H9 (cell line): ENCODE results near the gene TMPRSS3. TPM values are rescaled to one million over a fixed set of nuclear protein-coding genes. Genes with fewer than 3 reads are reported as not detected.

Experiments used
- DNase-seq: peaks from one replicate; pipeline ENCODE4 v3.0.0-alpha.2; 2017
- H2AFZ ChIP-seq: one replicate; pipeline ENCODE4 v1.6.1; 2013; ENCODE audit warnings: mild to moderate bottlenecking, low read length, control low read depth, moderate library complexity
- H2AK5ac ChIP-seq: 2 replicates; pipeline ENCODE4 v1.6.1; 2013; ENCODE audit warnings: low read length, control low read depth, mixed read lengths; ENCODE audit not compliant: insufficient read length
- H2BK120ac ChIP-seq: one replicate; pipeline ENCODE4 v1.6.1; 2013; ENCODE audit warnings: low read depth, mild to moderate bottlenecking, low read length, control low read depth, inconsistent platforms; ENCODE audit not compliant: poor library complexity, severe bottlenecking
- H2BK12ac ChIP-seq: 2 replicates; pipeline ENCODE4 v1.6.1; 2013; ENCODE audit warnings: low read length, control low read depth, mixed read lengths, low read depth; ENCODE audit not compliant: insufficient read length
- H2BK15ac ChIP-seq: 2 replicates; pipeline ENCODE4 v1.6.1; 2013; ENCODE audit warnings: low read depth, low read length, control low read depth
- H2BK20ac ChIP-seq: one replicate; pipeline ENCODE4 v1.6.1; 2013; ENCODE audit warnings: low read depth, mild to moderate bottlenecking, low read length, control low read depth, inconsistent platforms; ENCODE audit not compliant: poor library complexity, severe bottlenecking
- H2BK5ac ChIP-seq: 2 replicates; pipeline ENCODE4 v1.6.1; 2013; ENCODE audit warnings: low read length, control low read depth, mixed read lengths; ENCODE audit not compliant: insufficient read length
- H3K14ac ChIP-seq: 2 replicates; pipeline ENCODE4 v1.6.1; 2013; ENCODE audit warnings: low read length, control low read depth; ENCODE audit not compliant: insufficient read depth
- H3K18ac ChIP-seq: 2 replicates; pipeline ENCODE4 v1.6.1; 2013; ENCODE audit warnings: low read depth, mild to moderate bottlenecking, mixed read lengths, low read length, control low read depth; ENCODE audit not compliant: insufficient read length
- H3K23ac ChIP-seq: 2 replicates; pipeline ENCODE4 v1.6.1; 2013; ENCODE audit warnings: low read length, control low read depth, mixed read lengths, low read depth; ENCODE audit not compliant: insufficient read length
- H3K23me2 ChIP-seq: 2 replicates; pipeline ENCODE4 v1.6.1; 2013; ENCODE audit warnings: low read depth, mild to moderate bottlenecking, mixed read lengths, low read length, control low read depth; ENCODE audit not compliant: insufficient read length, poor library complexity, severe bottlenecking
- H3K27ac ChIP-seq: 2 replicates; pipeline ENCODE4 v1.5.1; 2013; ENCODE audit warnings: low read length, control low read depth, mixed read lengths, low read depth; ENCODE audit not compliant: insufficient read length
- H3K27me3 ChIP-seq: 2 replicates; pipeline ENCODE4 v1.6.1; 2013; ENCODE audit warnings: low read length, control low read depth, inconsistent platforms; ENCODE audit not compliant: insufficient read depth
- H3K4ac ChIP-seq: 2 replicates; pipeline ENCODE4 v1.6.1; 2013; ENCODE audit warnings: low read depth, mild to moderate bottlenecking, control low read depth, inconsistent platforms, low read length, moderate library complexity
- H3K4me1 ChIP-seq: 2 replicates; pipeline ENCODE4 v1.6.1; 2013; ENCODE audit warnings: low read length, control low read depth, inconsistent platforms; ENCODE audit not compliant: insufficient read depth
- H3K4me2 ChIP-seq: 2 replicates; pipeline ENCODE4 v1.6.1; 2013; ENCODE audit warnings: low read length, control low read depth, mixed read lengths; ENCODE audit not compliant: insufficient read length, insufficient read depth
- H3K56ac ChIP-seq: 2 replicates; pipeline ENCODE4 v1.6.1; 2013; ENCODE audit warnings: low read depth, mild to moderate bottlenecking, mixed read lengths, low read length, control low read depth; ENCODE audit not compliant: insufficient read length
- H3K79me1 ChIP-seq: 2 replicates; pipeline ENCODE4 v1.6.1; 2013; ENCODE audit warnings: low read depth, mild to moderate bottlenecking, moderate library complexity, low read length, control low read depth, inconsistent platforms; ENCODE audit not compliant: insufficient read depth, poor library complexity, severe bottlenecking
- H3K79me2 ChIP-seq: 2 replicates; pipeline ENCODE4 v1.6.1; 2013; ENCODE audit warnings: low read length, control low read depth, inconsistent platforms; ENCODE audit not compliant: insufficient read depth
- H3K9ac ChIP-seq: 2 replicates; pipeline ENCODE4 v1.6.1; 2013; ENCODE audit warnings: low read length, control low read depth, mixed read lengths; ENCODE audit not compliant: insufficient read length; ENCODE audit errors: extremely low read depth
- H3K9me3 ChIP-seq: one replicate; pipeline ENCODE4 v1.6.1; 2013; ENCODE audit warnings: low read depth, low read length, inconsistent platforms; ENCODE audit not compliant: control insufficient read depth
- H3T11ph ChIP-seq: one replicate; pipeline ENCODE4 v1.6.1; 2013; ENCODE audit warnings: mild to moderate bottlenecking, low read length, control low read depth, inconsistent platforms
- H4K20me1 ChIP-seq: one replicate; pipeline ENCODE4 v1.6.1; 2013; ENCODE audit not compliant: control insufficient read depth, insufficient read length, insufficient read depth
- H4K5ac ChIP-seq: 2 replicates; pipeline ENCODE4 v1.6.1; 2013; ENCODE audit warnings: low read depth, mild to moderate bottlenecking, mixed read lengths, low read length, control low read depth; ENCODE audit not compliant: insufficient read length
- H4K8ac ChIP-seq: replicated peaks from 2 replicates; pipeline ENCODE4 v1.6.1; 2013; ENCODE audit warnings: low read length, control low read depth, mixed read lengths, low read depth; ENCODE audit not compliant: insufficient read length
- H4K91ac ChIP-seq: 2 replicates; pipeline ENCODE4 v1.6.1; 2013; ENCODE audit warnings: low read depth, mild to moderate bottlenecking, moderate library complexity, mixed read lengths, low read length, control low read depth; ENCODE audit not compliant: insufficient read length
- H3K27ac Mint-ChIP-seq, 3 experiments: 2 replicates in 2 of 3; 3 replicates in 1 of 3; pipeline ENCODE4 v1.8.0; 2020 to 2021; ENCODE audit warnings: mixed read lengths in 3 of 3, mild to moderate bottlenecking in 1 of 3, moderate library complexity in 1 of 3
- H3K27me3 Mint-ChIP-seq: 2 replicates; pipeline ENCODE4 v1.8.0; 2021; ENCODE audit warnings: low read depth, mild to moderate bottlenecking, moderate library complexity, mixed read lengths
- H3K36me3 Mint-ChIP-seq, 3 experiments: 2 replicates in 2 of 3; 3 replicates in 1 of 3; pipeline ENCODE4 v1.8.0; 2020 to 2021; ENCODE audit warnings: low read depth in 3 of 3, mixed read lengths in 3 of 3; ENCODE audit not compliant: insufficient read depth in 1 of 3
- H3K4me1 Mint-ChIP-seq, 2 experiments: 2 replicates each; pipeline ENCODE4 v1.8.0; 2020; ENCODE audit warnings: mixed read lengths in 2 of 2
- H3K4me3 Mint-ChIP-seq, 2 experiments: 2 replicates in 1 of 2; 3 replicates in 1 of 2; pipeline ENCODE4 v1.8.0; 2020 to 2021; ENCODE audit warnings: mild to moderate bottlenecking in 2 of 2, mixed read lengths in 2 of 2, moderate library complexity in 1 of 2
- H3K9me3 Mint-ChIP-seq, 2 experiments: 2 replicates in 1 of 2; 3 replicates in 1 of 2; pipeline ENCODE4 v1.8.0; 2020; ENCODE audit warnings: mild to moderate bottlenecking in 2 of 2, mixed read lengths in 2 of 2, moderate library complexity in 1 of 2
- CTCF ChIP-seq: fragments of 200-600 bp; sonication (generic); conservative IDR thresholded peaks from 3 replicates; pipeline ENCODE4 v1.8.0; 2021; ENCODE audit warnings: antibody characterized with exemption, mild to moderate bottlenecking
- WGBS: extraction: QIAGEN DNeasy Blood & Tissue Kit; methylation state at CpG from one replicate; pipeline ENCODE4 v1.1.7; 2013; ENCODE audit warnings: missing lambda C conversion rate, low lambda C conversion rate, mixed read lengths; ENCODE audit not compliant: insufficient read length; ENCODE audit errors: extremely low coverage; 5-methylcytosine and 5-hydroxymethylcytosine counted together
- total RNA-seq: library from RNA; stranded (reverse); gene quantifications from 2 replicates; pipeline ENCODE4 v1.2.1, GENCODE V29; 2021

TMPRSS3 gene
- total RNA-seq, 1 experiment from 2014 or later = 0.31 TPM

DNA sequence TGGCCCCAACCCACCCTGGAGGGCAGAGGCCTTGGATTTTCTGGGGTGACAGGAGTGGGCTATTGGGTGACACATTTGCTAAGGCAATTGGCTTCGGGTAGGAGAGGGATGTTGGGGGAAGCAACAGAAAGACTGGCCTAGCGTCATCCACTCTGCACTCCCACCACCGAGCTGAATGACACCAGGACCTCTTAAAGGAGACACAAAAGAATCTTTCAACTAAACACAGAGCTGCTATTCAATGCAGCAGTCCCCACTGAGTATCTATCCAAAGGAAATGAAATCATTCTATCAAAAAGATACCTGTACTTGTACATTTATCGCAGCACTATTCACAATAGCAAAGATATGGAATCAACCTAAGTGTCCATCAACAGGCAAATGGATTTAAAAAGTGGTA lies 51.2 kb downstream of the TMPRSS3 start:
- no peak overlapping the region for H4K91ac ChIP-seq
- no peak for DNase-seq
- H3K36me3 Mint-ChIP-seq = no peaks in the 10 kb centered on the region
- no peak overlapping the region for H3K4ac ChIP-seq
- H2BK20ac ChIP-seq = no peak overlapping the region
- no peak overlapping the region for H3K4me2 ChIP-seq
- no peak overlapping the region for H3T11ph ChIP-seq
- H3K14ac ChIP-seq = no peak overlapping the region
- H2AK5ac ChIP-seq = no peak overlapping the region
- 0 out of 2 replicates have a peak, but pooled peaks cover 1% of the 10 kb centered on the region for H3K4me1 ChIP-seq
- H2BK5ac ChIP-seq = no peak overlapping the region
- H3K4me1 Mint-ChIP-seq = peaks cover 0 to 3% of the 10 kb centered on the region in 2 experiments; a peak in 1 of 4 replicates
- H3K18ac ChIP-seq = no peak overlapping the region
- no peaks in the 10 kb centered on the region for H3K79me2 ChIP-seq
- H3K27ac ChIP-seq = no peak overlapping the region
- no peak for TF ChIP-seq CTCF
- H3K23ac ChIP-seq = no peak overlapping the region
- no peak overlapping the region for H3K9ac ChIP-seq
- no peak overlapping the region for H2BK12ac ChIP-seq
- H3K4me3 Mint-ChIP-seq = no peak overlapping the region
- no peaks in the 10 kb centered on the region for H3K9me3 ChIP-seq
- no peaks in the 10 kb centered on the region for H4K20me1 ChIP-seq
- H3K27ac Mint-ChIP-seq = no peak overlapping the region
- H3K27me3 Mint-ChIP-seq = peaks cover 2% of the 10 kb centered on the region
- no peaks in the 10 kb centered on the region for H3K79me1 ChIP-seq
- no peaks in the 10 kb centered on the region for H3K23me2 ChIP-seq
- no CpG with 5 or more reads among the region's 4 CpGs for WGBS
- no peaks in the 10 kb centered on the region for H3K27me3 ChIP-seq
- no peak overlapping the region for H3K56ac ChIP-seq
- H2AFZ ChIP-seq = no peak overlapping the region
- H3K9me3 Mint-ChIP-seq = no peaks in the 10 kb centered on the region
- H2BK120ac ChIP-seq = no peak overlapping the region
- H2BK15ac ChIP-seq = no peak overlapping the region
- no peak overlapping the region for H4K8ac ChIP-seq
- H4K5ac ChIP-seq = no peak overlapping the region
